Tibial nerve (tissue), 4 donors: ENCODE measurements around the gene ATXN10.

Experiments
- EP300 ChIP-seq, 2 donors: sonication (generic); formaldehyde crosslinking; IDR thresholded peaks; one replicate each; pipeline ENCODE4 v1.6.1; 2017; ENCODE audit warnings: antibody characterized with exemption in 2 of 2, mild to moderate bottlenecking in 1 of 2
- POLR2A ChIP-seq, 2 donors: fragments of 450-650 bp; IDR thresholded peaks; one replicate each; pipeline ENCODE4 v1.6.1; 2017; ENCODE audit warnings: antibody characterized with exemption in 2 of 2, mild to moderate bottlenecking in 2 of 2, moderate library complexity in 2 of 2
- TF ChIP-seq, protein P1 (sequence below), 5 experiments: fragments of 200-600 bp in 3 of 5; fragments of 450-650 bp in 2 of 5; sonication (generic) in 3 of 5; IDR thresholded peaks; one replicate each; pipeline ENCODE4 v1.5.1; 2016 to 2019; ENCODE audit warnings: antibody characterized with exemption in 5 of 5, mild to moderate bottlenecking in 3 of 5, moderate library complexity in 2 of 5

DNA sequence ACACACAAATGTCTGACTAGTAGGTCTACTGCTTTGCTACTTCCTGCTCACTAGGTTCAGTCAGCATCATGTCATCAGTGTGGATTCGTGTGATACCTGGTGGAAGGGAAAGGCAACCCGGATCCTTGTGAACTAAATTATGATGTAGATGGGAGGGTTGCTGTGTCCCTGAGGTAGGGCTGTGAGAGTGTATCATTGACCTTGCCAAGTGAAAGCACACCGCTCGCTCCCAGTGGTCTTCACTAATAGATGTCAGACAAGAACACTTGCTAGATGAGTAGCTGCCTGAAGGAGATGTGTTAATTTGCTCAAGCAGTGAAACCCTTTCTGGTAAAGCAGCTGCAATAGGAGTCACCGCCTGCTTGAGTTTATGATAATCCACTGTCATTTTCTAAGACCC, 185.9 kb downstream of the ATXN10 start:
- TF ChIP-seq POLR2A (IDR thresholded peaks at IDR 0.05) = no peak
- TF ChIP-seq, protein P1, sequence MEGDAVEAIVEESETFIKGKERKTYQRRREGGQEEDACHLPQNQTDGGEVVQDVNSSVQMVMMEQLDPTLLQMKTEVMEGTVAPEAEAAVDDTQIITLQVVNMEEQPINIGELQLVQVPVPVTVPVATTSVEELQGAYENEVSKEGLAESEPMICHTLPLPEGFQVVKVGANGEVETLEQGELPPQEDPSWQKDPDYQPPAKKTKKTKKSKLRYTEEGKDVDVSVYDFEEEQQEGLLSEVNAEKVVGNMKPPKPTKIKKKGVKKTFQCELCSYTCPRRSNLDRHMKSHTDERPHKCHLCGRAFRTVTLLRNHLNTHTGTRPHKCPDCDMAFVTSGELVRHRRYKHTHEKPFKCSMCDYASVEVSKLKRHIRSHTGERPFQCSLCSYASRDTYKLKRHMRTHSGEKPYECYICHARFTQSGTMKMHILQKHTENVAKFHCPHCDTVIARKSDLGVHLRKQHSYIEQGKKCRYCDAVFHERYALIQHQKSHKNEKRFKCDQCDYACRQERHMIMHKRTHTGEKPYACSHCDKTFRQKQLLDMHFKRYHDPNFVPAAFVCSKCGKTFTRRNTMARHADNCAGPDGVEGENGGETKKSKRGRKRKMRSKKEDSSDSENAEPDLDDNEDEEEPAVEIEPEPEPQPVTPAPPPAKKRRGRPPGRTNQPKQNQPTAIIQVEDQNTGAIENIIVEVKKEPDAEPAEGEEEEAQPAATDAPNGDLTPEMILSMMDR (IDR thresholded peaks at IDR 0.05) = no peak
- no peak for TF ChIP-seq EP300 (IDR thresholded peaks at IDR 0.05)
